GM12874 (cell line): Measurements from ENCODE around the gene YES1.

ENCODE experiments used
- CTCF ChIP-seq: IDR thresholded peaks from 2 replicates; pipeline ENCODE4 v1.5.1; 2011; ENCODE audit warnings: low read depth, mild to moderate bottlenecking, control low read depth, low read length, moderate library complexity; ENCODE audit not compliant: insufficient read depth

The YES1 gene

GRCh38 chr18:816869-817268 is 4.8 kb upstream of the YES1 start:
- TF ChIP-seq CTCF = no peak

- TF ChIP-seq CTCF = no peak
Measured at GRCh38 chr18:816088-816653, 4.1 kb upstream of the YES1 start.

- TF ChIP-seq CTCF = no peak
Measured at GRCh38 chr18:815353-815752, 3.3 kb upstream of the YES1 start.

GRCh38 chr18:814300-815084 is 2.5 kb upstream of the YES1 start:
- TF ChIP-seq CTCF = no peak

- TF ChIP-seq CTCF = no peak
Measured at GRCh38 chr18:813172-814071, 1.4 kb upstream of the YES1 start.

GRCh38 chr18:812376-813171 is 532 bp upstream of the YES1 start:
- no peak for TF ChIP-seq CTCF
